Measurements from ENCODE around the gene TMEM201.

DNA sequence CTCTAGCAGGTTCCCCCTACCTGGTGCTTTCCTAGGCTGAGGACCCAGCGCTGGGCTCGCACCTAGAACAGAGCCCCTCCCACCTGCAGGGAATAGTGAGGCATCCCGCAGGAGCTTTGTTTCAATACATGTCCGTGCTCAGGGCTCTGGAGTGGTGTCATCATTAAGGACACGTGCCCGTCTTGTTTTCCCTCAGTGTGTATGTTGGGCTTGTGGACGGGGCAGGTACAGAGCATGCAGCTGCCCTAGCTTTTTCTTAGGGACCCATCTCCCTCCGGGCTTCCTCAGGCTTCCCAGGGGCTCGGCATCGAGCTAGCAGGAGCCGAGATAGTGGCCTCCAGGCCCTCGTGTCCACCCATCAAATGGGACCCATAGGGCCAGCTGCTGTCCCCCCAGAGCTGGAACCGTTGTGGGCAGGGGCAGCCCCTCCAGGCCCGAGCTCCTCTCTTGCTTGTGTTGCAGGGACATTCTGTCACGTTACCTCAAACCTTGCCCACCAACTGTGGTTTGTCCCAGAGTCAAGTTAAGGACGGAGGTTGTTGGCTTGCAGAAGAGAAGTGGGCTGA is 3.9 kb downstream of the TMEM201 start:
- TF ChIP-seq CTCF (IDR thresholded peaks at IDR 0.05; ENCODE audit: low read depth, low read length, poor library complexity, severe bottlenecking) (no peak), EZH2phosphoT487 (IDR thresholded peaks at IDR 0.05; ENCODE audit: borderline replicate concordance, low read length) (no peak)

Data from DOHH2 (cell line).